ENCODE data around the gene ARHGAP6.
A peak's percentile ranks its signal among the peaks of the same experiment; 100 is the strongest.

Gene ARHGAP6

DNA sequence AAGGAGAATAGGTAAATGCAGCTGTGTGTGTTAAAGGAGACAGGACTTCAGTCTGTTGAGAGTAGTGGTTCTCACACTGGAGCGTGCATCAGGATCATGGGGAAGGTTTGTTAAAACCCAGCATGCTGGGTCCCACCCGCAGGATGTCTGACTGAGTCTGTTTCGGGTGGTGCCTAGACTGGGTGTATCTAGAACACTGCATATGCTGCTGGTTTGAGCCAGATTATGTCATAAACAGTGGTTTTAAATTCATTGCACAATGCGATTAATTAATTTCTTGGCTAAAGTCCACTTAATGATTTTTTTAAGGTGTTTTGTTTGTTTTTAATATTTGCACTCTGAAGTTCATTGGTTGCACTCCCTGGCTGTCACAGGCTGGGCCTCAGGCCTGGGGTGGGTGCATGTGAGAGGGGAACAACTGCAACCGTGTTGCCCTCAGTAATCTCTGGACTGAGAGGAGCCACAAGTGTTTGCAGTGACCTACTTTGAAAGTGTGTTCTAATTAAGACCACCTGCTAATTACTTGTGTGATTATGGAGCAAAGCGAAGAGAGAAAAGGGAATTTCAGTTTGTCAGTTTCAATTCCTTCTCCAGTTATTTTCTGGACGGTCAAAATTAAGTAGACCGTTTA lies 546.3 kb downstream of the ARHGAP6 start:
- no peak for DNase-seq (ENCODE audit: low read depth)
- H3K4me3 ChIP-seq (ENCODE audit: low read depth, low read length), result no peak overlapping the region
- TF ChIP-seq POLR2A (IDR thresholded peaks at IDR 0.05; ENCODE audit: extremely low read depth, insufficient read length), result no peak
- TF ChIP-seq MYC (IDR thresholded peaks at IDR 0.05; ENCODE audit: low read depth, low read length), result no peak
- TF ChIP-seq CTCF (IDR thresholded peaks at IDR 0.05; ENCODE audit: low read depth, low read length), result no peak
- TF ChIP-seq, protein P1, sequence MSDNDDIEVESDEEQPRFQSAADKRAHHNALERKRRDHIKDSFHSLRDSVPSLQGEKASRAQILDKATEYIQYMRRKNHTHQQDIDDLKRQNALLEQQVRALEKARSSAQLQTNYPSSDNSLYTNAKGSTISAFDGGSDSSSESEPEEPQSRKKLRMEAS (IDR thresholded peaks at IDR 0.05; ENCODE audit: low read depth, low read length), result no peak

DNA sequence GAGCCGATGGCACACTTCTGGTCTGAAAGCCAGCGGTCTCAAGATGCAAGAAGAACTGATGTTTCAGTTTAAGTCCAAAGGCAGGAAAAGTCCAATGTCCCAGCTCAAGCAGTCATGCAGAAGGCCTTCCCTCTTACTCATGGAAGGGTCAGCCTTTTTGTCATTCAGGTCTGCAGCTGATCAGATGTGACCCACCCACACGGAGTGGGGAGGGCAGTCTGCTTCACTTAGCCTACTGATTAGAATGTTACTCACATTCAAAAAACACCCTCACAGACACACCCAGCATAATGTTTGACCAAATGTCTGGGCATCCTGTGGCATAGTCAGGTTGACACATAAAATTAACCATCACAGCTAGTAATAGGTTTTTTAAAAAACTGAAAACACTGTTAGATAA lies 548.0 kb downstream of the ARHGAP6 start:
- TF ChIP-seq, protein P1 (IDR thresholded peaks at IDR 0.05; ENCODE audit: low read depth, low read length), result no peak
- TF ChIP-seq MYC (IDR thresholded peaks at IDR 0.05; ENCODE audit: low read depth, low read length), result no peak
- TF ChIP-seq CTCF (IDR thresholded peaks at IDR 0.05; ENCODE audit: low read depth, low read length), result no peak
- TF ChIP-seq POLR2A (IDR thresholded peaks at IDR 0.05; ENCODE audit: extremely low read depth, insufficient read length), result no peak
- DNase-seq (ENCODE audit: low read depth), result no peak
- H3K4me3 ChIP-seq (ENCODE audit: low read depth, low read length), result no peak overlapping the region

- H3K4me3 ChIP-seq (ENCODE audit: low read depth, low read length), result no peak overlapping the region
- TF ChIP-seq MYC (IDR thresholded peaks at IDR 0.05; ENCODE audit: low read depth, low read length), result no peak
- TF ChIP-seq, protein P1 (IDR thresholded peaks at IDR 0.05; ENCODE audit: low read depth, low read length), result no peak
- peak; percentile 5 for DNase-seq (ENCODE audit: low read depth)
Observed at GRCh38 chrX:11113731-11114130, 552.0 kb downstream of the ARHGAP6 start.

GRCh38 chrX:11111947-11112346 lies 553.8 kb downstream of the ARHGAP6 start:
- TF ChIP-seq POLR2A (IDR thresholded peaks at IDR 0.05; ENCODE audit: extremely low read depth, insufficient read length) (no peak), CTCF (IDR thresholded peaks at IDR 0.05; ENCODE audit: low read depth, low read length) (no peak), MYC (IDR thresholded peaks at IDR 0.05; ENCODE audit: low read depth, low read length) (no peak)
- TF ChIP-seq, protein P1 (IDR thresholded peaks at IDR 0.05; ENCODE audit: low read depth, low read length), result no peak
- DNase-seq (ENCODE audit: low read depth), result no peak
- H3K4me3 ChIP-seq (ENCODE audit: low read depth, low read length), result peak overlapping the region; percentile 87

- peak; percentile 87 for DNase-seq (ENCODE audit: low read depth)
- H3K4me3 ChIP-seq (ENCODE audit: low read depth, low read length), result peak within 1 kb of the TSS; percentile 87
- TF ChIP-seq, protein P1 (IDR thresholded peaks at IDR 0.05; ENCODE audit: low read depth, low read length), result 0 out of 2 replicates have a peak, but pooled peaks have one; percentile 15
- TF ChIP-seq CTCF (IDR thresholded peaks at IDR 0.05; ENCODE audit: low read depth, low read length), result no peak
- no peak for TF ChIP-seq MYC (IDR thresholded peaks at IDR 0.05; ENCODE audit: low read depth, low read length)
- TF ChIP-seq POLR2A (IDR thresholded peaks at IDR 0.05; ENCODE audit: extremely low read depth, insufficient read length), result peak; percentile 39
Observed at GRCh38 chrX:11111037-11111851, 554.5 kb downstream of the ARHGAP6 start, which contains the start of gene HCCS. Gene HCCS (plus strand): TSS chrX:11111332. CDS start chrX:11112061, 729 bp downstream.

DNA sequence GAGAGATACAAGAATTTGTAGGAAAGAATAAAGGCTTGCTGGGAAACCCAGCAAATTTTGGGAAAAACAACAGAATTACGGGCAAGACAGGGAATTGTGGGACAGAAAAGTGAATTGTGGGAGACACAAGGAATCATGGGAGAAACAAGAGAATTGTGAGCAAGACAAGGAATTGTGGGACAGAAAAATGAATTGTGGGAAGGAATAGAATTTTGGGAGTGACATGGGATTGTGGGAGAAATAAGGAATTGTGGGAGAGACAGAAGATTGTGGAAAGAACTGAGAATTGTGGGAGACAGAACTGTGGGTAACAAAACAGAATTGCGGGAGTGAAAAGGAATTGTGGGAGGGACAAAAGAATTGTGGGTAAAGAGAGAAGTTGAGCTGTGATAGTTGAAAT lies 555.8 kb downstream of the ARHGAP6 start:
- no peak for DNase-seq (ENCODE audit: low read depth)
- H3K4me3 ChIP-seq (ENCODE audit: low read depth, low read length), result peak overlapping the region; percentile 82
- no peak for TF ChIP-seq POLR2A (IDR thresholded peaks at IDR 0.05; ENCODE audit: extremely low read depth, insufficient read length)
- no peak for TF ChIP-seq MYC (IDR thresholded peaks at IDR 0.05; ENCODE audit: low read depth, low read length)
- TF ChIP-seq CTCF (IDR thresholded peaks at IDR 0.05; ENCODE audit: low read depth, low read length), result no peak
